Measurements from ENCODE around the gene INTS14. TPM values are rescaled to one million over a fixed set of nuclear protein-coding genes. Genes with fewer than 3 reads are reported as not detected.
"Not testable (repeated sequence)": the region's sequence is repeated elsewhere in the genome, so short reads cannot be mapped to it uniquely, and the experiment has no call there.

Gene INTS14
- total RNA-seq, 1 experiment from 2014 or later = 38.2 TPM

GRCh38 chr15:65552851-65553250, 58.1 kb downstream of the INTS14 start:
- in situ Hi-C loops (cut with HindIII; ENCODE audit: low pct_unique_long_range_greater_than_20kb, low sequenced_read_pairs) = not testable (repeated sequence)

GRCh38 chr15:65551183-65551582, 59.7 kb downstream of the INTS14 start:
- in situ Hi-C loops (cut with HindIII; ENCODE audit: low pct_unique_long_range_greater_than_20kb, low sequenced_read_pairs) = no loop called here
- no peak for DNase-seq (ENCODE audit: low read depth)

More at GRCh38 chr15:65552851-65553250, 58.1 kb downstream of the INTS14 start:
- DNase-seq (ENCODE audit: low read depth) = not testable (repeated sequence)

DNA sequence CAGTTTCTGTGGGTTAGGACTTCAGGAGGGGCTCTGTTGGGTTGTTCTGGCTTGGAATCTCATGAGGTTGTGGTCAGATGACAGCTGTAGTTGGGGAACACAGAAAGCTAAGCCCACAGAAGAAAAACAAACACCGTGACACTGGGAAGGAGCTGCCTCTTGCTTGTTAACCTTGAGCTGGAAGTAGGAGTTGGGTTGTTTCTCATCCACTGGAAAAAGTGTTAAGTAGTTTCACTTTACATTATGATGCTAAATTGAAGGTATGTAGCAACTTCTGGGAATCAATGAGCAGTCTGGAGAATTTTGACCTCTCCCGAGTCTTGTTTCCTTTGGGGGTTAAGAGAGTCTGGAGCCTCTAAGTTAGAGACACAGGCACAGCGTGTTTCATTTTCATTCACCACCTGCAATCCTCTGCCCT, 60.2 kb downstream of the INTS14 start:
- DNase-seq (ENCODE audit: low read depth) = no peak
- in situ Hi-C loops (cut with HindIII; ENCODE audit: low pct_unique_long_range_greater_than_20kb, low sequenced_read_pairs) = no loop called here

GRCh38 chr15:65549288-65549687, 61.6 kb downstream of the INTS14 start:
- in situ Hi-C loops (cut with HindIII; ENCODE audit: low pct_unique_long_range_greater_than_20kb, low sequenced_read_pairs); DNase-seq (ENCODE audit: low read depth): not testable (repeated sequence)

DNA sequence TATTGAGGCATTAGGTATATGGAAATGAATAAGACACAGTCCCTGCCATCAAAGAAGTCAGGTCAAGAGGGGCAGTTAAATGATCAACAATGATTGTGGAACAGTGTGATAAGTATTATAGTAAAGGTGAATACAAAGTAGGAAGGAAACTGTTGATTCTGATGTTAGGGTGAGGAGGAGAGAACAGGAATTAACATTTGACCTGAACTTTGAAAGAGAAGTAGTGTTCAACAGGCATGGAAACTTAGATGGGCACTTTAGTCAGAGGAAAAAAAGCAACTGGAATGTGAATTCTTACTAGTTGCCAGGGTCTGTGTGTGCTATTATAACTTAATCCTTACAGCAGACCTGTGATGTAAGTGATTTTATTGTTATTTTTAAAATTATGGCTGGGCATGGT, 63.1 kb downstream of the INTS14 start:
- no peak for DNase-seq (ENCODE audit: low read depth)
- in situ Hi-C loops (cut with HindIII; ENCODE audit: low pct_unique_long_range_greater_than_20kb, low sequenced_read_pairs) = no loop called here

DNA sequence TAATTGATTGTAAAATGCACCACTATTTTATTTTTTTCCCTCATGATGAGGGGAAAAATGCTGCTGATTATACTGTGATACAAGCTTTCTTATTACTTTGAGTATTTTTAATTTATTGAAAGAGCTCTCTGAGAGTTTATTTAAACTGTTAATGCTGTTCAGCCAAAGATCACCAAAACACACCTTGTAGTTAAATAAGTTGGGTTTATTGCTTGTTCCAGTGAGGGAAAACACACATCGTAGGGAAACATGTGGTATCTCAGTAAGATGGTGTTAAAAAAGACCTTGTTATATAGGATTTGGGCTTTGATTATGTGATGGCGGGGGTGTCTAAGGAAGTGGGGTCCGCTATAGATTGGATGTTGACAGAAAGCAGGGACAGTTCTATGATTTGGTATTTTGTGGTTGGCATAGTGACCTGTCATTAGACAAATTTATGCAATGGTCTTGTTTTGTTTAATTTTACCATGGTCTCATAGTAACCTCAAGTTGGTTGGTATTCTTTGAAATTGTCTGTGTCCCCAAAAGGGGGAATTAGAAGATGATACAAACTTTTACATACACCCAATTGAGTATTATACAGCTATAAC, 69.6 kb downstream of the INTS14 start:
- no peak for DNase-seq (ENCODE audit: low read depth)
- in situ Hi-C loops (cut with HindIII; ENCODE audit: low pct_unique_long_range_greater_than_20kb, low sequenced_read_pairs) = no loop called here

DNA sequence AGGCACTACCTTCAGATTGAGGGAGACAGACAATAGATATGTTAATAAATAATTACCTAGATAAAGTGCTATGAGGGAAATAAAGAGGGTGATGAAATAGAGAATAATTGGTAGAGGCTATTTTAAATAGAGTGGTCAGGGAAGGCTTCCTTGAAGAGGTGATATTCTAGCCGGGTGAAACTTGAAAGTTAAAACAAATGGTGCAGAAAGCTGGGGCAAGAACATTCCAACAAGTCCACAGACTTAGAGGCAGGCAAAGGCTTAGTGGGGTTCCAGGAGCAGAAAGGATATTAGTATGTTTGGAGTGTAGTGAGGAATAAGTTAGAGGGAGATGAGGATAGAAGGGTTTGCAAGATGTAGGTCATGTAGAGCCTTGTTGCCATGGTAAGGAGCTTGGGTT, 70.6 kb downstream of the INTS14 start:
- in situ Hi-C loops (cut with HindIII; ENCODE audit: low pct_unique_long_range_greater_than_20kb, low sequenced_read_pairs) = no loop called here
- no peak for DNase-seq (ENCODE audit: low read depth)

- DNase-seq (ENCODE audit: low read depth) = no peak
- in situ Hi-C loops (cut with HindIII; ENCODE audit: low pct_unique_long_range_greater_than_20kb, low sequenced_read_pairs) = no loop called here
Measured at GRCh38 chr15:65535192-65535591, 75.7 kb downstream of the INTS14 start.

DNA sequence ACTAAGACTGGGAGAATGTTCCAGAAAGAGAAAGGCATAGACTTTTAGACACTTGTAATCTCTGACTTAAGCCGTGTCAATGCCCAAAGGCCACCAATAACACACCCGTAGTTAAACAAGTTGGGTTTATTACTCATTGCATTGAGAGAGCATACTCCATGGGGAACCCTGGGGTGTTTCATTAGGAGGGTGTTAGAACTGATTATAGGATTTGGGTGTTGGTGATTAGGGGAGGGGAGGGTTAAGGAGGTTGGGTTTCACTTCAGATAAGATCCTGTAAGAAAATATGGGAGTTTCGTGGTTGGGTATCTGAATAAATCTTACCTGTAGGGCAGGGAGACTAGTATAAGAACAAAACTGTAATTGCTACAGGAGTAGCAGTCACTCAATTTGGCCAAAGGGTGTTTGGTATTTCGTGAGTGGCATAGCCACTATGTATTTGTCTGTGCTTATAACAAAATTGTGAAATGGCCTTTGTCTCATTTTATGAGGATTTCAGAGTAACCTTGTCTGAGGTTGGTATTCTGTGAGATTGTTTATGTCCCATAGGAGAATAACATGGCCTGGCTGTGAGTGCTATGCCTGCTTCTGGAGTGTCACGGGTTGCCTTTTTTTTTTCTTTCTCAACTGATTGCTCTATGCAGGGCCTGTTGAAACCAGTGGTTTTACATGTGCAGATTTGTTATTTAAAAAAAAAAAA, 77.7 kb downstream of the INTS14 start:
- no peak for DNase-seq (ENCODE audit: low read depth)
- in situ Hi-C loops (cut with HindIII; ENCODE audit: low pct_unique_long_range_greater_than_20kb, low sequenced_read_pairs) = no loop called here

DNA sequence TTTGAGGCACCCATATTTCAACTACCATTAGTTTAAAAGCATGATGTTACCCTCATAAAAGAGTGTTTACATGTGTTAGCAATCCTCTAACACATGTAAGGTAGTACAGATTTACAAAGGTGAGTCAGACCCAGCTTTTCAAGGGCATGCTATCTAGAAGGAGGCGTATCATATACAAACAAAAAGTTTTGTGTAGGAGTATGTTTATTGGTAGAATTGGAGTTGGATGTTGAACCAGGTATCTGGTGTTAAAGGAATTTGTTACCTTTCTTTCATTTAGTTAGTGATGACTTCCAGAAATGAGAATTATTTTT, 78.2 kb downstream of the INTS14 start:
- in situ Hi-C loops (cut with HindIII; ENCODE audit: low pct_unique_long_range_greater_than_20kb, low sequenced_read_pairs) = no loop called here
- DNase-seq (ENCODE audit: low read depth) = no peak

DNA sequence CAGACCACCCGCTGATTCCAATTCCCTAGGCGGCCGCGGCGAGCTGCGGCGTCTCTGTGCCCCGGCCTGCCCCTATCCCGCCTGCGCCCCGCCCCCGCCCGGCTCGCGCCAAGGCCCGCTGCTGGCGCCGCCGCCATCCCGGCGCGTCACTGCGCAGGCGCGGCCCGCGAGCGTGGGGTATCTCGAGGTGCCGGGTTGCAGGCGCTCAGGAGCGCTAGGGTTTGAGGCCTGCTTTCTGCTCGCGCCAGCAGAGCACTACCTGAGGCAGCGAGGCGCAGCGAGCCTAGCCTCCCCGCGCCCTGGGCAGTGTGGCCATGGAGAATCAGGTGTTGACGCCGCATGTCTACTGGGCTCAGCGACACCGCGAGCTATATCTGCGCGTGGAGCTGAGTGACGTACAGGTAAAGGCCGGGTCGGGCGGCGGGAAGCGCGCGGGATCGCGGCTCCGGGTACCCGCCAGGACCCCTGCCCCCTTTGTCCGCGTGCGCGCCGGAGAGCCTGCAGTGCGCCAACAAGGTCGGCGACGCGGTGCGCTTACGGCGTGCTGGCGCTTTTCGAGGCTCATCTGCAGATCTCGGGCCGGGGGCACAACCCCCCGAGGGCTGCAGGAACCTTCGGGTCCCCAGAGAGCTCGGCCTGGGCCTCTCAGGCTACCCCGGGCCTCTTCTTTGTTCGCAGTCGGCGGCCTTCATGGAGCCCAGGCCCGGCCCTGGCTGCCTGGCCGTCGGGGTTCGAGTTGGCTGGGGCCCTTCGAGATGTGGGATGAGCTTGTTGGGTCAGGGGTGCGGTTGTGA, 80.4 kb downstream of the INTS14 start, which contains the start of gene HACD3:
Gene HACD3, plus strand, starts transcription at position 146 of the 794 bp plus-strand sequence. Its CDS starts 169 bp downstream, at position 315.
- peak; percentile 72 for DNase-seq (ENCODE audit: low read depth)
- in situ Hi-C loops (cut with HindIII; ENCODE audit: low pct_unique_long_range_greater_than_20kb, low sequenced_read_pairs) = no loop called here

DNA sequence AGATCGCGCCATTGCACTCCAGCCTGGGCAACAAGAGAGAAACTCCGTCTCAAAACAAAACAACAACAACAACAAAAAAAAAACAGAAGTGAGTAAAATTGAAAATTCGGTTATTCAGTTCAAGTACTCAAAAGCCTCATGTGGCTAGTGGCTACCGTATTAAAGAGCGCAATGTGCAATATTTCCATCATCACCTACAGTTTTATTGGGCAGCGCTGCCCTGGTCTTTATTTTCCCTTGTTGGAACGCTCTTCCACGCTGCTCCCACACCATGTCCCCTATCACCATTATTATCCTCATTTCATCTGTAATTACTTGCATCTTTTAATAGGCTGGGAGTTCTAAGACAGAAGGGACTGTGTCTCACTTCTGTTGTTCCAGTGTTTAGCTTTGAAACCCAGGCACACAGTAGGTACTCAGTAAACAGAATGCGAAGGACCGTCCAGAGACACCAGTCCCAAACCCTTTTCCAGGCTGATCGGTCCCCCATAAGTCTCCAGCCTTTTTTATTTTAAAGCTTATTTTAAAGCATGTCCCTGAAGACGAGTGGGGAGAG, 81.1 kb downstream of the INTS14 start:
- DNase-seq (ENCODE audit: low read depth) = no peak
- in situ Hi-C loops (cut with HindIII; ENCODE audit: low pct_unique_long_range_greater_than_20kb, low sequenced_read_pairs) = no loop called here

Other genes starting within 250 kb of the INTS14 start
- not detected in 2 replicates for gene IGDCC3, start 233.1 kb downstream of the INTS14 start, total RNA-seq (2014; rRNA removed; shearing (Covaris generic); ENCODE audit: low replicate concordance)
- 0.67 and 1.7 TPM in 2 replicates for gene IGDCC4, start 188.2 kb downstream of the INTS14 start, total RNA-seq (2014; rRNA removed; shearing (Covaris generic); ENCODE audit: low replicate concordance)
- 8.8 and 23.5 TPM in 2 replicates for gene DPP8, start 93.4 kb downstream of the INTS14 start, total RNA-seq (2014; rRNA removed; shearing (Covaris generic); ENCODE audit: low replicate concordance)
- 121 and 122 TPM in 2 replicates for gene HACD3, start 80.7 kb downstream of the INTS14 start, total RNA-seq (2014; rRNA removed; shearing (Covaris generic); ENCODE audit: low replicate concordance)
- 7.8 and 15.7 TPM in 2 replicates for gene SLC24A1, start 10.8 kb upstream of the INTS14 start, total RNA-seq (2014; rRNA removed; shearing (Covaris generic); ENCODE audit: low replicate concordance)
- gene DENND4A, start 181.2 kb upstream of the INTS14 start, total RNA-seq (2014; rRNA removed; shearing (Covaris generic); ENCODE audit: low replicate concordance) = 4.5 and 5.9 TPM in 2 replicates

All from Caki2 (cell line).